Sigmoid colon (tissue), 4 donors: ENCODE measurements around the gene SLC8A2.

Experiments used
- EP300 ChIP-seq, 4 donors: sonication (generic); formaldehyde crosslinking; IDR thresholded peaks; one replicate each; pipeline ENCODE4 v1.6.1; 2017; ENCODE audit warnings: antibody characterized with exemption in 4 of 4
- TF ChIP-seq, protein P1 (sequence below), 4 experiments: fragments of 450-650 bp in 3 of 4; fragments of 200-600 bp in 1 of 4; IDR thresholded peaks; one replicate each; pipeline ENCODE4 v1.5.1; 2016 to 2019; ENCODE audit warnings: antibody characterized with exemption in 4 of 4, mild to moderate bottlenecking in 3 of 4, moderate library complexity in 2 of 4

DNA sequence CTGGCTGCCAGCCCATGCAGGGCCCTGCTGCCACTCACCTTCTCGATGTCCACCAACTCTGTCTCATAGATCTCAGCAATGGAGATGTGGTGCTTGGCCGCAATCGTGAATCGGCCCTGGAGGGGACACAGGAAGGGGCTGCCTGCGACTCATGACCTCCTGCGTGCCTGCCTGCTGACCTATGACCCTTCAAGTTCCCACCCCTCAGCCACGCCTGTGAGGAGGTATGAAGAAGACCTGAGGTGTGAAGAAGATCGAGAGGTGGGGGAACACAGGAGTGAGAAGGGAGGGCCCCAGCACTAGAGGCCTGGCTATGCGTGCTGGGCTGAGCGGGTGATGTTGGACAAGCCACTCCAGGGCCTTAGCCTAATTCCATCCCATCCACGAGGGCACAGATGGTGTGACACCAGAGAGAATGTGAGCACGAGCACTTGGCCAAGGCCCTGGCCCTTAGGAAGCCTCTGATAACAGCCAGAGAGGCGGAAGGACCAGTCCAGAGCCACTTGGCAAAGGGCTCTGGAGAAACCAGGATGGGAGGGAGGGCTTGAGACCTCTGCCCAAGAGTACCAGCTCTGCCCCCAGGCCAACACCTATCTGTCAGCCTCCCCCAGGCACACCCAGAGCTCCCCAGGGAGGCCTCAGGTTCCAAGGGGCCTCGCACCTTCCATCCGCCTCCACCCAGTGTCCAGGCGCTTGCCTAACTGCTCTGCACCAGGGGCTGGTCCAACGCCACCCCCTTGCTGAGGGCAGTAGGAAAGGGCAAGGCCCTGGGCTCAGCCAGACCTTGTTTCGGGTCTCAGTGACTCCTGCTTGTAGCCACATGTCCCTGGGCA, 21.9 kb upstream of the SLC8A2 start:
- TF ChIP-seq, protein P1, sequence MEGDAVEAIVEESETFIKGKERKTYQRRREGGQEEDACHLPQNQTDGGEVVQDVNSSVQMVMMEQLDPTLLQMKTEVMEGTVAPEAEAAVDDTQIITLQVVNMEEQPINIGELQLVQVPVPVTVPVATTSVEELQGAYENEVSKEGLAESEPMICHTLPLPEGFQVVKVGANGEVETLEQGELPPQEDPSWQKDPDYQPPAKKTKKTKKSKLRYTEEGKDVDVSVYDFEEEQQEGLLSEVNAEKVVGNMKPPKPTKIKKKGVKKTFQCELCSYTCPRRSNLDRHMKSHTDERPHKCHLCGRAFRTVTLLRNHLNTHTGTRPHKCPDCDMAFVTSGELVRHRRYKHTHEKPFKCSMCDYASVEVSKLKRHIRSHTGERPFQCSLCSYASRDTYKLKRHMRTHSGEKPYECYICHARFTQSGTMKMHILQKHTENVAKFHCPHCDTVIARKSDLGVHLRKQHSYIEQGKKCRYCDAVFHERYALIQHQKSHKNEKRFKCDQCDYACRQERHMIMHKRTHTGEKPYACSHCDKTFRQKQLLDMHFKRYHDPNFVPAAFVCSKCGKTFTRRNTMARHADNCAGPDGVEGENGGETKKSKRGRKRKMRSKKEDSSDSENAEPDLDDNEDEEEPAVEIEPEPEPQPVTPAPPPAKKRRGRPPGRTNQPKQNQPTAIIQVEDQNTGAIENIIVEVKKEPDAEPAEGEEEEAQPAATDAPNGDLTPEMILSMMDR (IDR thresholded peaks at IDR 0.05): no peak
- no peak for TF ChIP-seq EP300 (IDR thresholded peaks at IDR 0.05)
